ENCODE data around the gene SLC6A12.
A peak's percentile ranks its signal among the peaks of the same experiment; 100 is the strongest.

The SLC6A12 gene

DNA sequence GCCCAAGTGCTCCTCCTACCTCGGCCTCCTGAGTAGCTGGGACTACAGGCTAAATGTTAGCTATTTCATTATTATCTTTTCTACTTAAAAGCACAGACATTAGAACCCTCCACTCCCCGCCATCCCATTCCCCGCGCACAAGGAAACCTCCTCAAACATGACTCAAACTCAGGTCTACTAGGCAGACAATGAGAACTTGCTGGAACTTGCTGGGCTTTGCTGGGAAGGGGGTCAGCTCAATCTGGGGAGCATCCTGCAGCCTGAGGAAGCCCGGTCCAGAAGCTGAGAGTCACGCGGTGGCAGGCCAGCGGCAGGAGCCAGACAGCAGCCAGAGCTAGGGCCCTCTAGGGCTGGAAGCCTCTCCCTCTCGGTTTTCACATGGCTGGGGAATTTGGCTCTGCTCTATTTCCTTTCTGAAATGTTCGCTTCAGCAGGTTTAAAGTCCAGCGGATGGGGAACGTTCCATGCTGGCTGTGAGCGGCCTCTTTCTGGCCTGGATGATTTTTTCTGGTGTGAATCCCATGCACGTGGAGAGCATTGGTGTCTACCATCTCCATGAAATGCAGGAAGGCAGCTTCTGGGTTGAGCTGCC, 68.5 kb downstream of the SLC6A12 start:
- TF ChIP-seq, protein P1, sequence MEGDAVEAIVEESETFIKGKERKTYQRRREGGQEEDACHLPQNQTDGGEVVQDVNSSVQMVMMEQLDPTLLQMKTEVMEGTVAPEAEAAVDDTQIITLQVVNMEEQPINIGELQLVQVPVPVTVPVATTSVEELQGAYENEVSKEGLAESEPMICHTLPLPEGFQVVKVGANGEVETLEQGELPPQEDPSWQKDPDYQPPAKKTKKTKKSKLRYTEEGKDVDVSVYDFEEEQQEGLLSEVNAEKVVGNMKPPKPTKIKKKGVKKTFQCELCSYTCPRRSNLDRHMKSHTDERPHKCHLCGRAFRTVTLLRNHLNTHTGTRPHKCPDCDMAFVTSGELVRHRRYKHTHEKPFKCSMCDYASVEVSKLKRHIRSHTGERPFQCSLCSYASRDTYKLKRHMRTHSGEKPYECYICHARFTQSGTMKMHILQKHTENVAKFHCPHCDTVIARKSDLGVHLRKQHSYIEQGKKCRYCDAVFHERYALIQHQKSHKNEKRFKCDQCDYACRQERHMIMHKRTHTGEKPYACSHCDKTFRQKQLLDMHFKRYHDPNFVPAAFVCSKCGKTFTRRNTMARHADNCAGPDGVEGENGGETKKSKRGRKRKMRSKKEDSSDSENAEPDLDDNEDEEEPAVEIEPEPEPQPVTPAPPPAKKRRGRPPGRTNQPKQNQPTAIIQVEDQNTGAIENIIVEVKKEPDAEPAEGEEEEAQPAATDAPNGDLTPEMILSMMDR (IDR thresholded peaks at IDR 0.05; ENCODE audit: insufficient read depth, missing control alignments): no peak
- DNase-seq (ENCODE audit: insufficient read length, low spot score): no peak
- no peak for FAIRE-seq

DNA sequence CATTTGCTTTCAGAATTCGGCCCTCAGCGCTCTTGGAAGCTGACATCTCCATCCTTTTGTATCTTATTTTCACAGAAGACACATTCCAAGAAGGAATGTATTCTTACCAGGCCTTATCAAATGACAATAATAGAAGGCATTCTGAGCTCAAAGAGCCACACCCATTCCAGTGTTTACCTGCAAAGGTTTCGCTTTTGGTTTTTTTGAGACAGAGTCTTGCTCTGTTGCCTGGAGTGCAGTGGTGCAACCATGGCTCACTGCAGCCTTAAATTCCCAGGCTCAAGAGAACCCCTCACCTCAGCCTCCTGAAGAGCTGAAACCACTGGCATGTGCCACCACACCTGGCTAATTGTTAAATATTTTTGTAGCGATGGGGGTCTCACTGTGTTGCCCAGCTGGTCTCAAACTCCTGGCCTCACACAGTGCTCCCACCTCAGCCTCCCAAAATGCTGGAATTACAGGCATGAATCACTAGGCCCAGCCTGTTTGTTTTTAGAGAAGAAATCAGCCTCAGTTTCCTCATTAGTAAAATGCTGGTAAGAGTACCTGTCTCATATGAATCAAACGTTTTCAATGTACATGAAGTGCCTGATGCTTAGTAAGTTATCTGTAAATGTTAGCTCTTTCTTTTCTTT, 69.2 kb downstream of the SLC6A12 start:
- FAIRE-seq (no peak), DNase-seq (ENCODE audit: insufficient read length, low spot score) (no peak)
- TF ChIP-seq, protein P1 (IDR thresholded peaks at IDR 0.05; ENCODE audit: insufficient read depth, missing control alignments): no peak

DNA sequence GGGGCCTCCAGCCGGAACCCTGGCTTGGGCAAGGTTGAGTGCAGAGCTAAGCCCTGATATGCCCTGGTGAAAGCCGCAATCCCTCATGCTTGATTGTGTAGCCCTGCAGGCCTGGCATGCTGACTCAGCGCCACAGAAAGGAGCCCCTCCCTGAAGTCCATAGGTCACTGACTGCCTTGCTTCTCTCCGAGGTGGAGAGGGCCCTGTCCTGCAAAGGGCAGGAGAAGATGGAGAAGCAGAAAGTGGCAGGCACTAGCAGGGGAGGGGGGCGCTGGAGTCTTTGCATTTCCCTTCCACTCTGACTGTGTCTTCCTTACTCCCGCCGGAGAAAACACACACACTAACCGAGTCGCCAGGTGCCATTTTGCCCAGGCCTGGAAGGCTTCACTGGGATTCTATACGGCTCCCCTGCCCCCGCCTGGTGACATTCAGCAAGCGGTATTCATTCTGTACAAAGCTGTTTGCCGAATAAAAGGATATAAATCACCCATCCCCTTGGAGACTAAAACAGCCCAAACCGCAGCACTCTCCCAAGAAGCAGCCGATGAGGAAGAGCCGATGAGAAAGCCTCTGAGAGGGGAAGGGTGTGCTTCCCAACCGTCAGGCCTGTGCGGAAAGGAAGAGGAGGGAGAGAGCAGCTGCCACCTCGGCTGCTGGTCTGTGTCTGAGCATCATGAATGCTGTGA, 69.8 kb downstream of the SLC6A12 start:
- no peak for FAIRE-seq
- DNase-seq (ENCODE audit: insufficient read length, low spot score): no peak
- TF ChIP-seq, protein P1 (IDR thresholded peaks at IDR 0.05; ENCODE audit: insufficient read depth, missing control alignments): peak; percentile 11

DNA sequence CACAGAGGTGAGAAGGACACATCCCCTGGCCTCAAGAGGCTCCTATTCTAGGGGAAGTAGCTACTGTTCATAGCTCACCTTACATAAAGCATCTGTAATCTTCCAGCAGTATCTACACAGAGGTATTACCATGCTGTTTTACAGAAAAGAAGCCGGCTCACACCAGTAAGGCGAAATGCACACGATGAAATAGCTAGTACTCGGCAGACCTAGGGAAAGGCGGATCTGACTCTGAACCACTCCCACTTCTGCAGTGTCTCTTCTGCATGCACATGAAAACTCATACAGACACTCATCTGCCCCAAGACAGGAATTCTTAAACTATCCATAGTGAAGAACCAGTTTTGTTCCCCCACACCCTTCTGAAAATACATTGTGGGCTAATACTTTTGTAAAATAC, 73.8 kb downstream of the SLC6A12 start:
- DNase-seq (ENCODE audit: insufficient read length, low spot score) (no peak), FAIRE-seq (no peak)
- TF ChIP-seq, protein P1 (IDR thresholded peaks at IDR 0.05; ENCODE audit: insufficient read depth, missing control alignments): no peak
